H1 (cell line): ENCODE results near the gene KIF26A. TPM values are rescaled to one million over a fixed set of nuclear protein-coding genes. Genes with fewer than 3 reads are reported as not detected.

Experiments
- CTCF ChIA-PET: fragments of 300-600 bp; sonication (Branson Sonifier 250); formaldehyde crosslinking; loops from one replicate; lab custom pipeline; 2021; ENCODE audit not compliant: partially characterized antibody; lab: Charles Lee
- POLR2A ChIA-PET: fragments of 300-600 bp; sonication (Branson Sonifier 250); formaldehyde crosslinking; loops from one replicate; lab custom pipeline; 2021; ENCODE audit warnings: inconsistent platforms; ENCODE audit not compliant: partially characterized antibody; lab: Charles Lee
- DNase-seq, 2 experiments: peaks; one replicate each; pipeline versions ENCODE4 v3.0.0 to v3.0.0-alpha.2; 2010 to 2022; ENCODE audit warnings: low spot score in 2 of 2, low read depth in 1 of 2, mixed read lengths in 1 of 2
- FAIRE-seq: peaks from 2 replicates; lab custom pipeline; 2011; peaks lifted over from hg19 to GRCh38; lab: Jason Lieb, UNC
- H2AFZ ChIP-seq: 2 replicates; pipeline ENCODE4 v1.8.1; 2012; ENCODE audit warnings: low read length, inconsistent platforms
- H2AK5ac ChIP-seq: 2 replicates; pipeline ENCODE4 v1.6.1; 2013; ENCODE audit warnings: low read depth, low read length
- H2BK120ac ChIP-seq: replicated peaks from 2 replicates; pipeline ENCODE3; 2013; ENCODE audit warnings: low read depth, low read length, inconsistent platforms
- H2BK12ac ChIP-seq: 2 replicates; pipeline ENCODE4 v1.6.1; 2013; ENCODE audit warnings: low read depth, low read length
- H2BK15ac ChIP-seq: 2 replicates; pipeline ENCODE4 v1.6.1; 2013; ENCODE audit warnings: low read length
- H2BK20ac ChIP-seq: 2 replicates; pipeline ENCODE4 v1.6.1; 2013; ENCODE audit warnings: low read length
- H2BK5ac ChIP-seq: 2 replicates; pipeline ENCODE4 v1.6.1; 2013; ENCODE audit warnings: low read depth, low read length
- H3K14ac ChIP-seq: 2 replicates; pipeline ENCODE4 v1.6.1; 2013; ENCODE audit warnings: inconsistent platforms; ENCODE audit not compliant: insufficient read length
- H3K18ac ChIP-seq: 2 replicates; pipeline ENCODE4 v1.6.1; 2013; ENCODE audit warnings: low read length; ENCODE audit errors: extremely low read depth
- H3K23ac ChIP-seq: 2 replicates; pipeline ENCODE4 v1.6.1; 2013; ENCODE audit warnings: inconsistent platforms; ENCODE audit not compliant: insufficient read length
- H3K23me2 ChIP-seq: 2 replicates; pipeline ENCODE4 v1.6.1; 2013; ENCODE audit warnings: low read depth, low read length
- H3K27ac ChIP-seq: 2 replicates; pipeline ENCODE4 v1.6.1; 2011; ENCODE audit warnings: low read depth, low read length, inconsistent platforms
- H3K27me3 ChIP-seq, 4 experiments: replicated peaks in 1 of 4; 1 replicate in 1 of 4; 2 replicates in 3 of 4; pipeline versions ENCODE4 v1.6.1 to v1.8.1; 2011 to 2013; ENCODE audit warnings: low read length in 3 of 4, mild to moderate bottlenecking in 3 of 4, inconsistent platforms in 2 of 4, mixed read lengths in 2 of 4, moderate library complexity in 1 of 4; ENCODE audit not compliant: control insufficient read depth in 3 of 4, insufficient read depth in 3 of 4; ENCODE audit errors: extremely low read depth in 1 of 4
- H3K36me3 ChIP-seq, 4 experiments: 2 replicates each; pipeline versions ENCODE4 v1.6.1 to v1.8.1; 2011 to 2013; ENCODE audit warnings: mild to moderate bottlenecking in 4 of 4, low read length in 3 of 4, moderate library complexity in 2 of 4, control low read depth in 1 of 4, inconsistent platforms in 1 of 4; ENCODE audit not compliant: insufficient read depth in 4 of 4, control insufficient read depth in 2 of 4
- H3K4ac ChIP-seq: replicated peaks from 2 replicates; pipeline ENCODE3; 2013; ENCODE audit warnings: low read length, low read depth, mixed read lengths, inconsistent platforms; ENCODE audit not compliant: insufficient read length
- H3K4me1 ChIP-seq, 4 experiments: replicated peaks in 1 of 4; 1 replicate in 1 of 4; 2 replicates in 3 of 4; pipeline versions ENCODE4 v1.6.1 to v1.8.1; 2011 to 2013; ENCODE audit warnings: low read length in 3 of 4, inconsistent platforms in 2 of 4, mixed read lengths in 1 of 4; ENCODE audit not compliant: insufficient read depth in 4 of 4, control insufficient read depth in 3 of 4
- H3K4me2 ChIP-seq, 2 experiments: 2 replicates each; pipeline versions ENCODE4 v1.6.1 to v1.8.1; 2011 to 2013; ENCODE audit warnings: low read depth in 2 of 2, low read length in 2 of 2, control low read depth in 1 of 2, inconsistent platforms in 1 of 2, mild to moderate bottlenecking in 1 of 2; ENCODE audit not compliant: insufficient read depth in 1 of 2
- H3K4me3 ChIP-seq, 4 experiments: fragments of 200-600, 300-600 bp in 1 of 4; sonication (generic), shearing (Covaris generic), sonication (Bioruptor Twin) in 1 of 4; 2 replicates each; pipeline versions ENCODE4 v1.5.1 to v1.8.1; 2011 to 2016; ENCODE audit warnings: low read length in 4 of 4, low read depth in 3 of 4, control low read depth in 2 of 4, inconsistent platforms in 2 of 4, mild to moderate bottlenecking in 2 of 4, mixed read lengths in 1 of 4, moderate library complexity in 1 of 4; ENCODE audit not compliant: insufficient read depth in 2 of 4; ENCODE audit errors: extremely low read depth in 1 of 4
- H3K56ac ChIP-seq: replicated peaks from 2 replicates; pipeline ENCODE3; 2013; ENCODE audit warnings: low read depth, mild to moderate bottlenecking, mixed read lengths, low read length, inconsistent platforms; ENCODE audit not compliant: insufficient read length
- H3K79me1 ChIP-seq: 2 replicates; pipeline ENCODE4 v1.6.1; 2013; ENCODE audit warnings: low read depth, low read length, control low read depth
- H3K79me2 ChIP-seq, 2 experiments: 2 replicates each; pipeline versions ENCODE4 v1.6.1 to v1.8.1; 2012 to 2013; ENCODE audit warnings: low read length in 2 of 2, mild to moderate bottlenecking in 2 of 2, inconsistent platforms in 1 of 2; ENCODE audit not compliant: insufficient read depth in 2 of 2, control insufficient read depth in 1 of 2
- H3K9ac ChIP-seq, 4 experiments: replicated peaks in 1 of 4; 1 replicate in 1 of 4; 2 replicates in 3 of 4; pipeline versions ENCODE4 v1.6.1 to v1.8.1; 2011 to 2013; ENCODE audit warnings: low read depth in 3 of 4, low read length in 3 of 4, control low read depth in 2 of 4, mild to moderate bottlenecking in 2 of 4, moderate library complexity in 2 of 4, inconsistent platforms in 1 of 4; ENCODE audit errors: extremely low read depth in 1 of 4
- H3K9me3 ChIP-seq, 2 experiments: 2 replicates each; pipeline versions ENCODE4 v1.6.1 to v1.8.1; 2012 to 2013; ENCODE audit warnings: mild to moderate bottlenecking in 2 of 2, moderate library complexity in 2 of 2, control low read depth in 1 of 2, inconsistent platforms in 1 of 2, low read depth in 1 of 2, low read length in 1 of 2, mixed read lengths in 1 of 2; ENCODE audit not compliant: insufficient read depth in 2 of 2
- H4K20me1 ChIP-seq, 2 experiments: replicated peaks in 1 of 2; 2 replicates each; pipeline versions ENCODE3 to v1.8.1; 2011 to 2013; ENCODE audit warnings: inconsistent platforms in 2 of 2, low read length in 2 of 2, mild to moderate bottlenecking in 1 of 2; ENCODE audit not compliant: insufficient read depth in 2 of 2, control insufficient read depth in 1 of 2
- H4K5ac ChIP-seq: 2 replicates; pipeline ENCODE4 v1.6.1; 2013; ENCODE audit warnings: low read length, low read depth, mixed read lengths, inconsistent platforms; ENCODE audit not compliant: insufficient read length
- H4K8ac ChIP-seq: 2 replicates; pipeline ENCODE4 v1.8.0; 2013; ENCODE audit warnings: mild to moderate bottlenecking, moderate library complexity, low read length, inconsistent platforms; ENCODE audit not compliant: insufficient read depth; ENCODE audit errors: extremely low read depth
- H4K91ac ChIP-seq: replicated peaks from 2 replicates; pipeline ENCODE3; 2013; ENCODE audit warnings: low read length, mixed read lengths, inconsistent platforms; ENCODE audit not compliant: insufficient read length
- CBX5 ChIP-seq: fragments of 300-800, 300-1000 bp; sonication (generic); IDR thresholded peaks from 2 replicates; pipeline ENCODE4 v1.7.1; 2016; ENCODE audit warnings: antibody characterized with exemption, low read length, low read depth
- CHD2 ChIP-seq: IDR thresholded peaks from 2 replicates; pipeline ENCODE4 v1.6.1; 2012; ENCODE audit warnings: low read length, improper control_type of control experiment
- JUN ChIP-seq: IDR thresholded peaks from 2 replicates; pipeline ENCODE4 v1.6.1; 2011; ENCODE audit warnings: low read depth, mild to moderate bottlenecking, improper control_type of control experiment, low read length
- MAFK ChIP-seq: IDR thresholded peaks from 2 replicates; pipeline ENCODE4 v1.6.1; 2012; ENCODE audit warnings: low read depth, mild to moderate bottlenecking, improper control_type of control experiment, low read length
- NANOG ChIP-seq: IDR thresholded peaks from 2 replicates; pipeline ENCODE4 v1.6.1; 2011; ENCODE audit warnings: low read length, low read depth, mild to moderate bottlenecking, inconsistent platforms; ENCODE audit not compliant: insufficient read depth, poor library complexity, severe bottlenecking
- POLR2AphosphoS5 ChIP-seq: IDR thresholded peaks from 2 replicates; pipeline ENCODE4 v1.6.1; 2011; ENCODE audit warnings: low read depth, low read length
- RFX5 ChIP-seq: IDR thresholded peaks from 2 replicates; pipeline ENCODE4 v1.6.1; 2011; ENCODE audit warnings: low read depth, low read length, improper control_type of control experiment, borderline replicate concordance
- SIRT6 ChIP-seq: IDR thresholded peaks from one replicate; pipeline ENCODE4 v1.7.1; 2012; ENCODE audit warnings: low read length, inconsistent platforms
- TBP ChIP-seq: IDR thresholded peaks from 2 replicates; pipeline ENCODE4 v1.6.1; 2011; ENCODE audit warnings: low read depth, low read length, improper control_type of control experiment
- YY1 ChIP-seq: IDR thresholded peaks from 2 replicates; pipeline ENCODE4 v1.6.1; 2011; ENCODE audit warnings: low read depth, mild to moderate bottlenecking, low read length
- WGBS, 2 experiments: shearing (Covaris generic) in 1 of 2; methylation state at CpG; one replicate each; pipeline versions ENCODE4 v1.1.6 to v1.1.7; 2013 to 2015; ENCODE audit warnings: low lambda C conversion rate in 2 of 2, mixed read lengths in 2 of 2, inconsistent platforms in 1 of 2, low coverage in 1 of 2, missing lambda C conversion rate in 1 of 2; ENCODE audit not compliant: insufficient replicate concordance in 2 of 2, insufficient coverage in 1 of 2, insufficient read length in 1 of 2; ENCODE audit errors: extremely low coverage in 1 of 2, missing lambda C conversion rate in 1 of 2; 5-methylcytosine and 5-hydroxymethylcytosine counted together
- polyA plus RNA-seq, 7 experiments: library from polyadenylated mRNA; depleted of rRNA in 3 of 7; stranded (reverse) in 5 of 7; unstranded in 2 of 7; fragments of >200 nt in 5 of 7; fragments of 200-250 nt in 2 of 7; gene quantifications; 1 replicate in 5 of 7; 2 replicates in 1 of 7; 4 replicates in 1 of 7; pipeline versions ENCODE4 v1.2.1 to v1.2.3, GENCODE V29; 2011 to 2013; ENCODE audit warnings: missing spikeins in 2 of 7, mixed read lengths in 2 of 7
- total RNA-seq: library from RNA; stranded (reverse); fragmentation: NEBNext Ultra II Directional; extraction: Animal tissue kit (Norgen Biotek cat#: 25700); gene quantifications from 2 replicates; pipeline ENCODE4 v1.2.1, GENCODE V29; 2021
- TF ChIP-seq, protein P1 (sequence below): IDR thresholded peaks from 2 replicates; pipeline ENCODE4 v1.6.1; 2012; ENCODE audit warnings: low read length, inconsistent platforms

Gene KIF26A
- total and polyA plus RNA-seq, 2 of the 8 experiments (the other 6 are each of a cell fraction or from before 2014, with no cell fraction given): 11.5 to 41.6 TPM

GRCh38 chr14:104111301-104112112, 26.9 kb upstream of the KIF26A start:
- H2BK12ac ChIP-seq: 0 out of 2 replicates have a peak overlapping the region, but pooled peaks have one; percentile 68
- no peak overlapping the region for H3K14ac ChIP-seq
- H3K4me1 ChIP-seq: peaks cover 0 to 14% (median 3%) of the 10 kb centered on the region in 4 experiments; a peak in 6 of 7 replicates
- no peak for FAIRE-seq
- POLR2A ChIA-PET: no interaction called here
- no peak for TF ChIP-seq JUN
- TF ChIP-seq, protein P1, sequence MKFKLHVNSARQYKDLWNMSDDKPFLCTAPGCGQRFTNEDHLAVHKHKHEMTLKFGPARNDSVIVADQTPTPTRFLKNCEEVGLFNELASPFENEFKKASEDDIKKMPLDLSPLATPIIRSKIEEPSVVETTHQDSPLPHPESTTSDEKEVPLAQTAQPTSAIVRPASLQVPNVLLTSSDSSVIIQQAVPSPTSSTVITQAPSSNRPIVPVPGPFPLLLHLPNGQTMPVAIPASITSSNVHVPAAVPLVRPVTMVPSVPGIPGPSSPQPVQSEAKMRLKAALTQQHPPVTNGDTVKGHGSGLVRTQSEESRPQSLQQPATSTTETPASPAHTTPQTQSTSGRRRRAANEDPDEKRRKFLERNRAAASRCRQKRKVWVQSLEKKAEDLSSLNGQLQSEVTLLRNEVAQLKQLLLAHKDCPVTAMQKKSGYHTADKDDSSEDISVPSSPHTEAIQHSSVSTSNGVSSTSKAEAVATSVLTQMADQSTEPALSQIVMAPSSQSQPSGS: no peak
- no peak for TF ChIP-seq YY1
- TF ChIP-seq NANOG: no peak
- no peak for TF ChIP-seq SIRT6
- TF ChIP-seq MAFK: no peak
- TF ChIP-seq RFX5: no peak
- TF ChIP-seq CHD2: no peak
- no peak for TF ChIP-seq POLR2AphosphoS5
- TF ChIP-seq CBX5: no peak
- TF ChIP-seq TBP: no peak
- TF ChIP-seq, all 59 proteins: peak for 0
- Histone ChIP-seq H2AFZ (no peak overlapping the region), H3K4me2 (no peak overlapping the region), H3K27me3 (peaks cover under 1 to 10% (median 9%) of the 10 kb centered on the region in 4 experiments; a peak in 6 of 7 replicates), H2BK5ac (no peak overlapping the region), H2BK20ac (0 out of 2 replicates have a peak overlapping the region, but pooled peaks have one; percentile 72), H4K91ac (no peak overlapping the region), H3K9ac (no peak overlapping the region), H3K23ac (peak overlapping the region; percentile 38), H3K23me2 (peaks cover 1% of the 10 kb centered on the region; the same call in 1 of the 2 replicates), H4K5ac (no peak overlapping the region), H3K4ac (peak overlapping the region; percentile 78), H2BK120ac (no peak overlapping the region), H3K9me3 (no peaks in the 10 kb centered on the region), H3K18ac (no peak overlapping the region), H3K79me1 (no peaks in the 10 kb centered on the region), H4K20me1 (peaks cover 0 to 4% of the 10 kb centered on the region in 2 experiments), H3K79me2 (no peaks in the 10 kb centered on the region), H3K36me3 (no peaks in the 10 kb centered on the region), H3K56ac (no peak overlapping the region), H3K4me3 (no peak overlapping the region), H2AK5ac (0 out of 2 replicates have a peak overlapping the region, but pooled peaks have one; percentile 75), H4K8ac (no peak overlapping the region), H2BK15ac (no peak overlapping the region), H3K27ac (no peak overlapping the region)
- peak in 1 of 2 experiments; percentile 43 for DNase-seq
- CTCF ChIA-PET: interaction anchor here (0.6 to 2.5 kb wide), 3 partner anchors 17 to 419 kb away, joined by 3 to 9 read pairs (median 4); no protein-coding TSS in a partner anchor
- 88% methylated on average over 16 of the region's 21 CpGs; no CpG with 5 or more reads in 1 of the 2 experiments for WGBS, 2 experiments
